Daoy (cell line): Measurements from ENCODE around the gene C3. TPM values are rescaled to one million over a fixed set of nuclear protein-coding genes. Genes with fewer than 3 reads are reported as not detected.

Source experiments
- total RNA-seq: library from RNA; depleted of rRNA; stranded (reverse); fragments of >200 nt; shearing (Covaris generic); gene quantifications from 2 replicates; pipeline ENCODE4 v1.2.3, GENCODE V29; 2014; rRNA removed

C3 gene
- total RNA-seq, 1 experiment from 2014 or later, result 7.9 TPM

Other genes with a start within 250 kb of the C3 start
- gene DENND1C, start 238.9 kb downstream of the C3 start, total RNA-seq, result not detected in 2 replicates
- gene TUBB4A, start 218.3 kb downstream of the C3 start, total RNA-seq, result 0.17 and 0.65 TPM in 2 replicates
- 12.0 and 13.8 TPM in 2 replicates for gene TNFSF9, start 189.6 kb downstream of the C3 start, total RNA-seq
- 62.8 and 65.4 TPM in 2 replicates for gene CD70, start 129.5 kb downstream of the C3 start, total RNA-seq
- 0.33 TPM in 1 of 2 replicates, not detected in the other for gene TNFSF14, start 50.5 kb downstream of the C3 start, total RNA-seq
- 26.3 and 35.7 TPM in 2 replicates for gene GPR108, start 16.9 kb upstream of the C3 start, total RNA-seq
- gene TRIP10, start 19.0 kb upstream of the C3 start, total RNA-seq, result 39.6 and 53.9 TPM in 2 replicates
- 1.3 and 1.8 TPM in 2 replicates for gene SH2D3A, start 46.8 kb upstream of the C3 start, total RNA-seq
- 0.40 and 1.7 TPM in 2 replicates for gene VAV1, start 52.1 kb upstream of the C3 start, total RNA-seq
- 11.5 and 15.8 TPM in 2 replicates for gene ADGRE1, start 166.9 kb upstream of the C3 start, total RNA-seq